CD14-positive monocyte (primary cell): ENCODE data around the gene C1QTNF7. TPM values are rescaled to one million over a fixed set of nuclear protein-coding genes. Genes with fewer than 3 reads are reported as not detected.

Experiments
- DNase-seq, 3 donors: peaks; one replicate each; pipeline ENCODE4 v3.0.0-alpha.2; 2011 to 2022
- H2AFZ ChIP-seq: 2 replicates; pipeline ENCODE4 v1.6.0; 2012; ENCODE audit warnings: mild to moderate bottlenecking, low read depth, low read length, inconsistent platforms; ENCODE audit not compliant: insufficient read depth, poor library complexity, severe bottlenecking
- H3K27ac ChIP-seq, 2 donors: 1 replicate in 1 of 2; 2 replicates in 1 of 2; pipeline ENCODE4 v1.5.1; 2012 to 2013; ENCODE audit warnings: low read length in 2 of 2, control low read depth in 1 of 2, inconsistent platforms in 1 of 2, low read depth in 1 of 2, mild to moderate bottlenecking in 1 of 2
- H3K27me3 ChIP-seq, 2 donors: one replicate each; pipeline versions ENCODE4 v1.6.0 to v1.6.1; 2011 to 2013; ENCODE audit warnings: low read length in 2 of 2; ENCODE audit not compliant: control insufficient read depth in 2 of 2, insufficient read depth in 2 of 2
- H3K36me3 ChIP-seq, 2 donors: replicated peaks in 1 of 2; 1 replicate in 1 of 2; 2 replicates in 1 of 2; pipeline versions ENCODE4 v1.5.1 to v1.6.1; 2012 to 2013; ENCODE audit warnings: low read length in 2 of 2, control low read depth in 1 of 2, inconsistent platforms in 1 of 2, mild to moderate bottlenecking in 1 of 2; ENCODE audit not compliant: insufficient read depth in 2 of 2, control insufficient read depth in 1 of 2
- H3K4me1 ChIP-seq, 2 donors: 1 replicate in 1 of 2; 2 replicates in 1 of 2; pipeline versions ENCODE4 v1.5.1 to v1.6.1; 2012 to 2013; ENCODE audit warnings: low read length in 2 of 2, control low read depth in 1 of 2, inconsistent platforms in 1 of 2, mild to moderate bottlenecking in 1 of 2, moderate library complexity in 1 of 2; ENCODE audit not compliant: insufficient read depth in 2 of 2, control insufficient read depth in 1 of 2
- H3K4me2 ChIP-seq: replicated peaks from 2 replicates; pipeline ENCODE3; 2012; ENCODE audit warnings: low read length, moderate library complexity, mild to moderate bottlenecking; ENCODE audit not compliant: poor library complexity, severe bottlenecking; ENCODE audit errors: extremely low read depth
- H3K4me3 ChIP-seq, 3 experiments: fragments of 200-600 bp in 1 of 3; sonication (generic) in 1 of 3; replicated peaks in 1 of 3; 1 replicate in 2 of 3; 2 replicates in 1 of 3; pipeline ENCODE4 v1.5.1; 2011 to 2013; ENCODE audit warnings: low read length in 3 of 3, mild to moderate bottlenecking in 3 of 3, control low read depth in 2 of 3, low read depth in 2 of 3, inconsistent platforms in 1 of 3, moderate library complexity in 1 of 3
- H3K79me2 ChIP-seq: 2 replicates; pipeline ENCODE4 v1.6.0; 2012; ENCODE audit warnings: mild to moderate bottlenecking, control low read depth, inconsistent platforms, low read length, moderate library complexity; ENCODE audit not compliant: insufficient read depth
- H3K9ac ChIP-seq: 2 replicates; pipeline ENCODE4 v1.6.0; 2017; ENCODE audit warnings: low read length, mild to moderate bottlenecking; ENCODE audit not compliant: insufficient read depth, poor library complexity, severe bottlenecking
- H3K9me3 ChIP-seq, 2 donors: replicated peaks in 1 of 2; 1 replicate in 1 of 2; 2 replicates in 1 of 2; pipeline versions ENCODE4 v1.5.1 to v1.6.1; 2012 to 2013; ENCODE audit warnings: low read length in 2 of 2, control low read depth in 1 of 2; ENCODE audit not compliant: control insufficient read depth in 1 of 2, insufficient read depth in 1 of 2
- H4K20me1 ChIP-seq: 2 replicates; pipeline ENCODE4 v1.6.0; 2012; ENCODE audit warnings: mild to moderate bottlenecking, low read length, control low read depth, moderate library complexity; ENCODE audit not compliant: insufficient read depth
- H3K27ac Mint-ChIP-seq, 7 donors: one replicate each; pipeline ENCODE4 v1.8.0; 2020; ENCODE audit warnings: mild to moderate bottlenecking in 7 of 7, mixed read lengths in 7 of 7, moderate library complexity in 6 of 7, inconsistent platforms in 2 of 7
- H3K27me3 Mint-ChIP-seq, 3 donors: one replicate each; pipeline ENCODE4 v1.8.0; 2021 to 2022; ENCODE audit warnings: low read depth in 3 of 3, mild to moderate bottlenecking in 3 of 3, mixed read lengths in 3 of 3, moderate library complexity in 3 of 3, inconsistent platforms in 1 of 3
- H3K36me3 Mint-ChIP-seq, 2 donors: one replicate each; pipeline ENCODE4 v1.8.0; 2020; ENCODE audit warnings: mixed read lengths in 2 of 2, inconsistent platforms in 1 of 2, mild to moderate bottlenecking in 1 of 2
- H3K4me1 Mint-ChIP-seq: one replicate; pipeline ENCODE4 v1.8.0; 2020; ENCODE audit warnings: mild to moderate bottlenecking, mixed read lengths
- H3K4me3 Mint-ChIP-seq, 2 donors: one replicate each; pipeline ENCODE4 v1.8.0; 2020; ENCODE audit warnings: mild to moderate bottlenecking in 2 of 2, mixed read lengths in 2 of 2, moderate library complexity in 1 of 2
- H3K9me3 Mint-ChIP-seq, 7 donors: one replicate each; pipeline ENCODE4 v1.8.0; 2020 to 2022; ENCODE audit warnings: mixed read lengths in 7 of 7, mild to moderate bottlenecking in 6 of 7, moderate library complexity in 6 of 7, inconsistent platforms in 2 of 7
- CTCF ChIP-seq: fragments of 200-600 bp; IDR thresholded peaks from one replicate; pipeline ENCODE4 v1.8.0; 2022; ENCODE audit warnings: antibody characterized with exemption, mild to moderate bottlenecking
- WGBS: methylation state at CpG from one replicate; pipeline ENCODE4 v1.1.5; 2013; ENCODE audit warnings: missing lambda C conversion rate; ENCODE audit not compliant: insufficient coverage; 5-methylcytosine and 5-hydroxymethylcytosine counted together
- intact Hi-C, 2 donors: fragments of 100-400 bp; cut with micrococcal nuclease; formaldehyde crosslinking; loops; one replicate each; pipeline versions ENCODE4 v1.15.0 to v1.15.1; 2023
- polyA plus RNA-seq, 3 donors: library from polyadenylated mRNA; depleted of rRNA in 1 of 3; unstranded in 2 of 3; stranded (reverse) in 1 of 3; fragments of 300-500 nt in 2 of 3; fragments of >200 nt in 1 of 3; fragmentation: Illumina TruSeq in 2 of 3; gene quantifications; 1 replicate in 2 of 3; 2 replicates in 1 of 3; pipeline ENCODE4 v1.2.3, GENCODE V29; 2012 to 2021

The C1QTNF7 gene
- polyA plus RNA-seq, 3 donors: not detected

- no peak for TF ChIP-seq CTCF
- H3K9ac ChIP-seq: no peak overlapping the region
- H3K9me3 Mint-ChIP-seq: no peaks in the 10 kb centered on the region
- no peak overlapping the region for H3K27ac Mint-ChIP-seq
- WGBS: no CpG with 5 or more reads among the region's 1 CpG
- H3K27ac ChIP-seq: no peak overlapping the region
- H2AFZ ChIP-seq: no peak overlapping the region
- intact Hi-C loops: no loop called here
- no peaks in the 10 kb centered on the region for H3K9me3 ChIP-seq
- no peaks in the 10 kb centered on the region for H4K20me1 ChIP-seq
- no peaks in the 10 kb centered on the region for H3K27me3 ChIP-seq
- H3K4me1 Mint-ChIP-seq: peaks cover 28% of the 10 kb centered on the region
- peaks cover 12 to 23% of the 10 kb centered on the region in 2 donors for H3K4me1 ChIP-seq
- H3K36me3 ChIP-seq: no peaks in the 10 kb centered on the region
- H3K4me2 ChIP-seq: no peak overlapping the region
- peak overlapping the region in 1 of 2 donors; percentile 9 for H3K4me3 Mint-ChIP-seq
- no peak overlapping the region for H3K4me3 ChIP-seq
- DNase-seq: no peak
- H3K36me3 Mint-ChIP-seq: no peaks in the 10 kb centered on the region
- peaks cover 0 to 4% (median 0%) of the 10 kb centered on the region in 3 donors for H3K27me3 Mint-ChIP-seq
- H3K79me2 ChIP-seq: no peaks in the 10 kb centered on the region
Measured at GRCh38 chr4:15466596-15466995, 38.8 kb downstream of the C1QTNF7 start.

GRCh38 chr4:15469402-15470127, 41.7 kb downstream of the C1QTNF7 start, which contains the start of gene CC2D2A:
TSS of gene CC2D2A (plus strand) at chr4:15469882. CDS start at chr4:15475933, 6,051 bp downstream.
- Mint-ChIP-seq H3K4me3 (peak within 1 kb of the TSS; percentile 81 to 94), H3K9me3 (no peaks in the 10 kb centered on the region), H3K27me3 (peaks cover 0 to 4% (median 0%) of the 10 kb centered on the region in 3 donors), H3K4me1 (peaks cover 34% of the 10 kb centered on the region), H3K36me3 (no peaks in the 10 kb centered on the region), H3K27ac (peak within 1 kb of the TSS in 3 of 7 donors; percentile 21 to 84 (median 38))
- Histone ChIP-seq H2AFZ (peak within 1 kb of the TSS; percentile 79), H3K9ac (peak within 1 kb of the TSS; percentile 55), H3K4me1 (peaks cover 12 to 23% of the 10 kb centered on the region in 2 donors), H3K79me2 (no peaks in the 10 kb centered on the region), H3K4me2 (peak within 1 kb of the TSS; percentile 71), H3K9me3 (no peaks in the 10 kb centered on the region), H3K27ac (peak within 1 kb of the TSS in 1 of 2 donors; percentile 37), H4K20me1 (no peaks in the 10 kb centered on the region), H3K27me3 (no peaks in the 10 kb centered on the region), H3K4me3 (peak within 1 kb of the TSS; percentile 55 to 78 (median 73)), H3K36me3 (no peaks in the 10 kb centered on the region)
- DNase-seq: peak in 2 of 3 donors; percentile 20 to 23
- intact Hi-C loops: no loop called here
- WGBS: 17% methylated on average over 11 of the region's 14 CpGs
- TF ChIP-seq CTCF: no peak
